Activated CD8-positive, alpha-beta memory T cell treated with anti-CD3 and anti-CD28 coated beads, Interleukin-2, amount 50 U/mL, for 1 hour (primary cell): ENCODE data around the gene CCDC122.
"Not testable (repeated sequence)": the region's sequence is repeated elsewhere in the genome, so short reads cannot be mapped to it uniquely, and the experiment has no call there.

Source experiments
- DNase-seq: peaks from one replicate; pipeline ENCODE4 v3.0.0-alpha.2; 2020; ENCODE audit errors: extremely low read depth

Gene CCDC122

GRCh38 chr13:43877326-43877725 lies 2.2 kb downstream of the CCDC122 start:
- no peak for DNase-seq

- no peak for DNase-seq
Measured at GRCh38 chr13:43876366-43876765, 3.2 kb downstream of the CCDC122 start.

- no peak for DNase-seq
Measured at GRCh38 chr13:43874504-43875092, 4.9 kb downstream of the CCDC122 start.

- no peak for DNase-seq
Measured at GRCh38 chr13:43872181-43872580, 7.4 kb downstream of the CCDC122 start.

GRCh38 chr13:43865892-43866291 lies 13.6 kb downstream of the CCDC122 start:
- no peak for DNase-seq

- DNase-seq, result no peak
Measured at GRCh38 chr13:43864921-43865320, 14.6 kb downstream of the CCDC122 start.

- DNase-seq, result no peak
Measured at GRCh38 chr13:43861863-43862262, 17.7 kb downstream of the CCDC122 start.

- DNase-seq, result no peak
Measured at GRCh38 chr13:43852923-43853404, 26.6 kb downstream of the CCDC122 start.

GRCh38 chr13:43850873-43851272 lies 28.7 kb downstream of the CCDC122 start:
- no peak for DNase-seq

- DNase-seq, result no peak
Measured at GRCh38 chr13:43848001-43848649, 31.4 kb downstream of the CCDC122 start.

- no peak for DNase-seq
Measured at GRCh38 chr13:43846496-43847158, 32.9 kb downstream of the CCDC122 start.

- DNase-seq, result no peak
Measured at GRCh38 chr13:43838909-43839308, 40.6 kb downstream of the CCDC122 start.

- no peak for DNase-seq
Measured at GRCh38 chr13:43835701-43836100, 43.8 kb downstream of the CCDC122 start.

GRCh38 chr13:43831088-43831487 lies 48.5 kb downstream of the CCDC122 start:
- DNase-seq, result no peak

- DNase-seq, result no peak
Measured at GRCh38 chr13:43830497-43830881, 49.1 kb downstream of the CCDC122 start.

- DNase-seq, result not testable (repeated sequence)
Measured at GRCh38 chr13:43824656-43825055, 54.9 kb downstream of the CCDC122 start.

GRCh38 chr13:43822969-43823368 lies 56.6 kb downstream of the CCDC122 start:
- DNase-seq, result no peak

GRCh38 chr13:43816401-43816889 lies 63.1 kb downstream of the CCDC122 start:
- DNase-seq, result no peak

- no peak for DNase-seq
Measured at GRCh38 chr13:43815204-43815603, 64.3 kb downstream of the CCDC122 start.

GRCh38 chr13:43808676-43809075 lies 70.9 kb downstream of the CCDC122 start:
- DNase-seq, result no peak

- no peak for DNase-seq
Measured at GRCh38 chr13:43805681-43806128, 73.8 kb downstream of the CCDC122 start.

GRCh38 chr13:43805071-43805468 lies 74.5 kb downstream of the CCDC122 start:
- no peak for DNase-seq
